GM18498 (cell line): ENCODE data around the gene TRIM47.
"Not testable (repeated sequence)": the region's sequence is repeated elsewhere in the genome, so short reads cannot be mapped to it uniquely, and the experiment has no call there.

Source experiments
- ATAC-seq: cut with Tn5 transposase; IDR thresholded peaks from one replicate; pipeline ENCODE4 v1.9.1; 2021; ENCODE audit warnings: mild to moderate bottlenecking, moderate library complexity; ENCODE audit not compliant: unreplicated experiment

Gene TRIM47

DNA sequence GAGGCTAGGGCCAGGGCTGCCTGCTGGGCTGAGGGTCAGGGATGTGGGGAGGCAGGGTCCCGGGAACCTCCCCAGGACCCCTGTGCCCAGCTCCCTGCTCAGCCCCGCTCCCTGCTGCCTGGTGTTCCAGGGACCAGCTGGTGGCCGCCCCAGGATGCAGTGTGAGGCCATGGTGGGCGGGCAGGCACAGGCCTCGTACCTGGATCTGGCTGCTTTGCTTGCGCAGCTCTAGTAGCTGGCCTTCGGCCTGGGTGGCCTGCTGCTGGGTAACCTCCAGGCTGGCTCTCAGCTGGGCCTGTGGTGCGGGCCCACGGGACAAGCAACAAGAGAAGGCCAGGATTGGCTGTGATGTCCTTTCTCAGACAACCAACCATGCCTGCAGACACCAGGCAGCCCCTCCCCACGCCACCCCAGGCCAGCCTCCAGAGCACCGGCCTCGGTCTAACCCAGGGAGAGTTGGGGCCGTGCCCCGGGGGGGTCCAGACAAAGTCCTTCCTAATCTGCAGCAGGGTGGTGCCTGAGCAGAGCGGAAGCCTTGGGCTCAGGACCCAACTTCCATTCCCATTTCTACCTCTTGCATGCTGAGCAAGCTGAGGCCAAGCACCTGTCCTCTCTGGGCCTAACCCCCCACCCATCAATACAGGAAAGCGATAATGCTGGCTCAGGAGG, 14.3 kb upstream of the TRIM47 start:
- no peak for ATAC-seq

DNA sequence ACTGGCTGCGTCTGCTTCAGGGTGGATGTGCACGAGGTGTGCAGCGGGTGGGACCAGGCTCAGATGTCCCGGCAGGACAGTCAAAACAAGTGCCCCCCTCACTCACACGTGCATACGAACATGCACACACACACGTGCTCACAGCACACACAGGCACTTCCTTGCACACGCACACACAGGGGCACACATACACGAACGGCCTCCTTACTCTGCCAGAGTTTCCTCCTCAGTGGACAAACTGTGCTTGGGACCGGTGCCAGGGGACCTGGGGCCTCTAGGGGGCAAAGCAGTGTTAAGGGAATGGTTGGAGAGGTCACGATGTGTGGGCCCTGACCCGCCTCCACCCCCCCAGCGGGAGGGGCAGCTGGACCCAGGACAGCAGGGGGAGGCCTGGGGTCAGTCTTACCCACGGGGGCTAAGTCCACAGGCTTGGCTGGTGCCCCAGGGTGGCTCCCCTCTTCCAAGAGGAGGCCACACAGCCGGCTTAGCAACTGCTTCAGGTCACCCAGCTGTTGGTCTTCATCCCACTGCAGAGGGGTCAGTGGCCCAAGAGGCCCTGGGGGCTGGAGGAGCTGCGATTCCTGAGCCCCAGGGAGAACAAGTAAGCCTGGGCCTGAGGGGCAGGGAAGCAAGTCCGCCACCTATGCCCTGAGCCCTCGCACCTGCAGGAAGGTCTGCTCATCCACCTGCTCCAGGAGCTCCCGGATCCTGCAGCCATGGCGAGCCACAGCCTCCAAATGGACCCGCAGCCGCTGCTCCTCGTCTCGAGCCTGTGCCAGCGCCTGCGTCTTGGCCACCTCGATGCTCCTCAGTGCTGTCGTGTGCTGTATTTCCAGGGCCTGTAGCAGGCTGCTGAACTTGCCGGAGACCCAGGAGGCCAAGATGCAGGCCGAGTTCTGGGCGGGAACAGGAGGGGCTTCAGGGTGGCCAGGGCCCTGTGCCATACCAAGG, 13.5 kb upstream of the TRIM47 start:
- no peak for ATAC-seq

DNA sequence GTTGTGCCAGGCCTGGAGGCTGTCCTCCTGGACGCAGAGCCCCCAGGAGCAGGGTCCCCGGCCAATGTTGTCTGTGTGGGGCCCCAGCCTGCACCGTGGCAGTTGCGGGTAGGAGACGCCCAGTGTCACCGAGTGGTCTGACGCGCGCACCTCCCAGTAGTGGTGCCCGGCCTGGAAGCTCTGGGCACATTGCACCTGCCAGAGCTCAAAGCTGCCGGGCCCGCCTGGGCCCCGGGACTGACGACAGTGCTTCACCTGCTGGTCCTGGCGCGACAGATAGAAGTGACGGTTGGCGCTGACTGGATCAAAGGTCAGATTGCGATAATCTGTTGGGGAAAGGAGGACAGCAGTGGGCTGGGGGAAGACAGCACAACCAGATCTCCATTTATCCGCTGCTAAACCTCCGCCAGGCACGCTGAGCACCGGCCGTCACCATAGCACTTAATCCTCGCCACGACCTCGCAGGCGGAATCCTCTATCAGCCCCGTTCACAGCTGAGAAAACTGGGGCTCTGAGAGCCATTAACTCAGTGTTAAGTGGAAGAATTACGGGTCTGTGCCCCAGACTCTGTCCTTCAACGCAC, 12.7 kb upstream of the TRIM47 start:
- ATAC-seq = no peak

DNA sequence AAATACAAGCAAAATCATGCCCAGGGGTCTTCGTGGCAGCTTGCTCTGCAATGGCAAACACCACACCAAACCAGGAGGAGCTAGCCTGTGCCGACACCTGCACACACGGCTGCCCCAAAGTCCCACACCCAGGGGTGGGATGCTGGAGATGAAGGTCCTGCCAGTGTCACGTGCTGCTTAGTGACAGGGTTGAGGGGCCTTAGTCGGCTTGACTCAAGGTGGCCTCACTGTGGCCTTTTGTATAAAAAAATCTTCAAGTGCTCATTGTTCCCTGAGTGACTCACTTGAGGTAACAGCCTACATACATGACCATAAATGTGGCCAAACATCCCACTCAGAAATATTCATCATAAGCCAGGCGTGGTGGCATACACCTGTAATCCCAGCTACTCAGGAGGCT, 11.1 kb upstream of the TRIM47 start:
- no peak for ATAC-seq

DNA sequence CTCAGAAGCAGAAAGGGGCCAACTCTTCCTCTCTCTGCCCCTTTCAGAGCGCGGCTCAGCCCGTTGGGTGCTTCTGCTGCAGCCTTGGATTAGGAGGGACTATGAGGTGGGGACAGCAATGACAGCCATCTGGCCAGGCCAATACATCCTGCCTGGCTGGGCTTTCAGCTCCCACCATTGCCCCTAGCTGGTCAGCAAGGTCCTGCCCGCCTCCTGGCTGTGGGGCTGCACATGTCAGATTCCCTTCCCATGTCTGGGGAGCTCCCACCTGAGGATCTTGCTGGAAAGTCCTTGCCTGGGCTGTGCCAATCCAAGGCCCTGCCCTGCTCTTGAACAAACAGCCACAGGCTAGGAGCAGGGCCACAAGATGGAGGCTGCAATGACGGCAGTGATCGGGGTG, 10.1 kb upstream of the TRIM47 start:
- no peak for ATAC-seq

DNA sequence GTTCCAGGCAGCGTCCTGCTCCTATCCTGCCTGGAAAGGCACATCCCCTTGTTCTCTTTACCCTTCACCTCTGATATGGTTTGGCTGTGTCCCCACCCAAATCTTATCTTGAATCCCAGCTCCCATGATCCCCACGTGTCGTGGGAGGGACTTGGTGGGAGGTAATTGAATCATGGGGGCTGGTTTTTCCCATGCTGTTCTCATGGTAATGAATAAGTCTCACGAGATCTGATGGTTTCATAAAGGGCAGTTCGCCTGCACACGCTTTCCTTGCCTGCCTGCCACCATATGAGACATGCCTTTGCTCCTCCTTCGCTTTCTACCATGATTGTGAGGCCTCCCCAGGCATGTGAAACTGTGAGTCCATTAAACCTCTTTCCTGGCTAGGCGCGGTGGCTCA, 7.5 kb upstream of the TRIM47 start:
- ATAC-seq = not testable (repeated sequence)

DNA sequence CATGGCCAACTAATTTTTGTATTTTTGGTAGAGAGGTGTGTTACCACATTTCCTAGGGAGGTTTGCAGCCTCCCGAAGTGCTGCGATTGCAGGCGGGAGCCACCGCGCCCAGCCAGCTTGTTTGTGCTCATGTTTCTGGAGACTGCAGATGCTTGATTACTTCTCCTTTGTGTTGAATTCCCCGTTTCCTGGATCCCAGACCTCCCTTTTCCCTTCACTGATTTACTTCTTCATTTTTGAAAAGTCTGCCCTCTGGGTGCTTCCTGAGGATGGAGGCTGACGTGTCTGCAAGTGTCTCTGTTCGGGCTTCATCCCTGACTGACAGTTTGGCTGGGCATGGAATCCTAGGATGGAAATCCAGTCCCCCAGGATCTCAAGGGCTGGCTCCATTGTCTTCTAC, 7.0 kb upstream of the TRIM47 start:
- no peak for ATAC-seq

DNA sequence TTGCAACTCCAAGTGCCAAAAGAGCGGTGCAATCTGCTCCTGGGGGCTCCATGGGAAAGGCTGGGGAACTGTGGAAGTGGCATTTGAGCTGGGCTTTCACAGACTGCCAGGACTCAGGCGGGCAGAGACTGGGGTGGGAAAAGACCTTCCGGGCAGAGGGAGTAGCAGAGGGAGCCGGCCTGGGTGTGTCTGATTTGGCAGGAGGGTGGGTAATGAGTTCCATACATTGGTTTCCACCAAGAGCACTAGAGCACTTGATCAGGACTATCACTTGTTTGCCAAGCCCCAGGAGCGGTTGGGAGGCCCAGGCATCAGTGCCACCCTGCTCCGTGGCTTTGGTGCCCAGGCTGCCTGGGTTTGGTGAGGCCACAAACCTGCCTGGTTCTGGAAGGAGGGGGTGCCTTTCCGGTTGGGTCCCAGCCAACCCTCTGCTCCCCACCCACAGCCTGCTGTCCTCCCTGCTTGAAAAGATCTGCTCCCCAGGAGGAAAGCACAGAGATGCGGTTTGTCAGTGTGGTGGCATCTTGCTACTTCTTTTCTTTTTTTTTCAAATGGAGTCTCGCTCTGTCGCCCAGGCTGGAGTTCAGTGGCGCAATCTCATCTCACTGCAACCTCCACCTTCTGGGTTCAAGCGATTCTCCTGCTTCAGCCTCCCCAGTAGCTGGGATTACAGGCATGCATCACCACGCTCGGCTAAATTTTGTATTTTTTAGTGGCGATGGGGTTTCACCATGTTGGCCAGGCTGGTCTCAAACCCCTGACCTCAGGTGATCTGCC, 3.5 kb upstream of the TRIM47 start:
- no peak for ATAC-seq

DNA sequence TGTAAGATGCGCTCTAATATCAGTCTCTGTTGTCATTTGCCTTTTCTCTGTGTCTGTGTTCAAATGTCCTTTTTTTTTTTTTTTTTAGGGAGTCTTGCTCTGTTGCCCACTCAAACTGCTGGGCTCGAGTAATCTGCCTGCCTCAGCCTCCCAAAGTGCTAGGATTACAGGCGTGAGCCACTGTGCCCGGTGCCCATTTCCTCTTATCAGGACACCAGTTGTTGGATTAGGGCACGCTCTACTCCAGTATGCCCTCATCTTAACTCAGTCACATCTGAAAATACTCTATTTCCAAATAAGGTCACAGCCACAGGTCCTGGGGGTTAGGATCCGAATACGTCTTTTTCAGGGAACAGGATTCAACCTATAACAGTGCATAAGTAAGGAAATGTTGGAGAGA, 1.9 kb upstream of the TRIM47 start:
- ATAC-seq = no peak

DNA sequence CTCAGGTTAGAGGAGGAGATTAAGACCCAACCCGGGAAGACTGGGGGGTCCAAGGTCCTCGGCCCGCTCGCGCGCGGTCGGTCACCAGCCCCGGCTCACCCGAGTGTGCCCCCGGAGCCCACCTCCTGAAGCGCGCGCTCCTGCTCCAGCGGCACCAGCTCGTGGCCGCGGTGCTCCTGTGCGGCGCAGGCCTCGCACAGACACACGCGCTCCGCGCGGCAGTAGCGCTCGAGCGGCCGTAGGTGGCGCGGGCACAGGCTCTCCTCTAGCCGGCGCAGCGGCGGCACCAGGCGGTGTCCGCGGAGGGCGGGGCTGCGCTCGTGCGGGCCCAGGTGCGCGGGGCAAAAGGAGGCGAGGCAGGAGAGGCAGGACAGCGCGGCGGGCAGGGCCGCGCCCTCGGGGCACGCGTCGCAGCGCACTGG, 618 bp downstream of the TRIM47 start:
- ATAC-seq = peak; percentile 66

DNA sequence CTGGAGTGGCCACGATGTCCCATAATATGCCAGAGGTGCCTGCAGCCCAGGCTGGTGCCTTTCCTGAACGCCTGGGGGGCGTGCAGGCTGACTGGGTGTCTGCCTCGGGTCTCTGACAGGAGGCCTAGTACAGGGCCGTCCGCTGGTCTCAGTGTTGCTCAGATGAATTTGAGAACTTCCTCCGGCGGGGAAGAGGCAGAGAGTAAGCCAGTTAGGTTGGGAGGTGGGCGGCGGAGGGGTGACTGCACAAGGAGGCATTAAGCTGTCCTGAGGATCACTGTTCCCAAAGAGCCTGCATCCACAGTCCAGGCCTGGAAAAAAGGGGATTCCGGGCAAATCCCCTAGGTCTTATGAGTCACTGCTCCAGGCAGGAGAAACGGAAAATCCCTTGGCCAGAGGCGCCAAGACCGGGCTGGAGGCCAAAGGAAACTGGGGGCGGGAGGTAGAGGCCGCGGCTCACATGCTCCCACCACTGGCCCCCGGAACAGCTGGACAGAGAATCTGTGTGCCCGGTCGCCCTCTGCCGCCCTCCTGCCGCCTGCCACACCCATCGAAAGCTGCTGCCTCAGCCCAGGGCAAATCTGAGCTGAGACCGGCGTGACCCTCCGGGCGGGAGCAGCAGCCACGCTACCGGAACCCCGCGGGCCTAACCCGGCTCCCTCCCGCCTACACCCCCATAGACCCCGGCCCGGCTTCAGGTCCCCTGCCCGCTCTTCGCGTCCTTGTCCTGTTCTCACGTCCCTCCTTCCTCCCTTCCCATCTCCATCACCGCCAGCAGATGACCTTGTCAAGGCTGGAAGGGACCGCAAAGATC, 1.2 kb downstream of the TRIM47 start:
- no peak for ATAC-seq

DNA sequence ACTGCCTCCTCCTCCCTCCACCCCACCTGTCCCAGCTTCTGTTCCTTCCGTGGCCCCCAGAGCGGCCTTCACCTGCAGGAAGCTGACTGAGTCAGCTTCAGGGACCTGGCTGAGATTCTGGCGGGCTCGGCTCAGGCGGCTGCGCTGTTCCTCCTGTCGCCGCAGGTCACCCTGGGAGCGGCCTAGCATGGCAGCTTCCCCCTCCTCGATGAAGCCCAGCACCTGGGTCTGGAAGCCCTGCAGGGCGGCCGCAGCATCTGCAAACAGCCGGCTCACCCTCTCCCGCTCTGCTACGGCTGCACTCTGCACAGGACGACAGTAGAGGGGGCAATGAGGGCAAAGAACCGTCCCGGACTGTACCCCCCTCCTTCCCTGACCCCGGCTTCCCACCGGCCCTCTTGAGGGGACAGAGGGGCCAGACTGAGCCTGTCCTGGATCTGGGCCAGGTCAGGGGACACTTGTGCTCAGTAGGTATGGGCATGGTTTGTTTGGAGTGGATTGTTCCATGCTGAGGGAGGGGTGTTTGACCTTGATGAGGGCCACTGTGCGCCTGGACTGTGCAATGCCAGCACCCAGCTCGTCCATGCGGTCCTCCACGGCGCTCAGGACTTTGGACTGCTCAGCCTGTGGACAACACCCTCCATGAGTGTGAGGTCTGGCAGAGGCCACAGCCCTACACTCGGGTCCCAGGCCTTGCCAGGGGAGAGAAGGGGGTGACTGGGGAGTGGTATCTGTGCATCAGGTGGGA, 2.0 kb downstream of the TRIM47 start:
- peak; percentile 39 for ATAC-seq

DNA sequence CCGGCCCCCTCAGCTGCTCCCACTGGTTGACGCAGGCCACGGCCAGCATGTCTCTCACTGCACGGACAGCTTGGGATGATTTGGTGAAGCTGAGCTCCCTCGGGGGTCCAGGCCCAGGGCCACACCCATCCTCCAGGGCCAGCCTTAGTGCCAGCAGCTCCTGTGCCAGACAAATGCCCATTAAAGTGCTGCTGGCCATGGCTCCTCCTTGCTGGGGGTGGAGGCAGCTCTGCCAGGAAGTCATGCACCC, 2.5 kb downstream of the TRIM47 start:
- peak; percentile 21 for ATAC-seq

DNA sequence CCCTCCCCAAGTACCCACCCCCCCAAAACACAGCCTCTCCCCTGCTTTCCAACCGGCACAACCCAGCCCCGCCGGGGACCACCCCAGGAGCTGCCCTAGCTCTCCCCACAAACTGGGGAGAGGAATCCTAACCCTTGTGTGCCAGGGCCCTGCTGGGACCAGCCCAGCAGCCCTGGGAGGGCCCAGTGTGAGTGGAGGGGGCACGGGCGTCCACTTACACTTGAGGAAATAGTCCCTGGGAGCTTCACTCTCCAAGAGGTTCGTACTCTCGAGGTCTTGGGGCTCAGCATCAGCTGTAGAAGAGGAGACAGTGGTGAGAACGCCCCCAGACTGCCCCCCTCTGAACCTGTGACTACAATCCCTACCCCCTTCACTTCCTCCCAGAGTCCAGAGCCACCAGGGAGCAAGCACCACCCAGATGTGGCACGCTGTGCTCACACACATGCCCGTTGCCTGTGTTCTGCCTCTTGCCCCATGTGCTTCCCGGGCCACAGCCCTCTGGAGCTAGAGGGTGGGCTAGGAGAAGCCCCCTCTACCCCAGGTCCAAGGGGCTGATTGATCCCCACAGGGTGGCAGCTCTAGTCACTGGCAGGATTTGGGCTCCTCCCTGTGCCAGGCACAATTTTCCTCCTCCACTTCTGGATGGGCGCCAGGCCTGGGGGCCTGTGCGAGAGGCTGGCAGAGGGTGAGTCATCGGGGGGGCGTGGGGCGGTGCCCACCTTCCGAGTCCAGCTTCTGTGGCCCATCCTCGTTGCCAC, 3.0 kb downstream of the TRIM47 start:
- no peak for ATAC-seq

DNA sequence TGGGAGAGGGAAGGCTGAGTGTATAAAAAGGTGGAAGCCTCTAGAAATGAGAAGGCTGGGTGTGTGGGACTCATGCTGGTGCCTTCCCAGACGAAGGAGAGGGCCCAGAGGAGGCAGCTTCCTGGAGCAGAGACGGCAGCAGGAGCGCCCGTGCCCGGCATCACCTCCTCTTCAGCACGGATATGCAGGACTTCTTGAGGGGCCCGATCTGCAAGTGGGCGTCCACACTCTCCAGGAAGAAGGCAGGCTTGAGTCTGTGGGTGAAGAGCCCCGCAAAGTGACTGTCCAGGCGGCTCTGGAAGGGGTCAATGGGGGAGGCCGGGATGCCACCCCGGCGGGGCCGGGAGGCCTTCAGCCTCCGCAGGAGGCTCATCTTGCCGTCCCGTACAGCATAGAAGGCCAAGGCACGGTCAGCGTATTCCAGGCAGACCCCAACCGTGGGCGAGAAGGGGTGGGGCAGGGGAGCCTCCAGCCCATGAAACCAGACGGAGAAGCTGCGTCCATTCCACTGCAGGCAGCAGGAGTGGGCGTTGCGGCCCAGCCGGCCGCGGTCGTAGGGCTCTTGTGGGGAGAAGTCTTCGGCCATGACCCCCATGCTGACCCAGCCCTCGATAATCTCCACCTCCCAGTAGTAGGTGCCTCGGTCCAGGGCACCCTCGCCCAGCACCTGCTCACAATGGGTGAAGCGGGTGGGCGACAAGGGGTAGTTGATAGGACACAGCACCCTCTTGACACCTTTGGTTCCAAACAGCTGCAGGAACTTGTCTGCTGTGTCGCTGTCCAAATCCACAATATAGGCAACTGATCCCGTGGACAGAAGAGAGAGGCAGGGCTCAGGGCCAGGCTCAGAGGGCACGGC, 3.8 kb downstream of the TRIM47 start:
- no peak for ATAC-seq

DNA sequence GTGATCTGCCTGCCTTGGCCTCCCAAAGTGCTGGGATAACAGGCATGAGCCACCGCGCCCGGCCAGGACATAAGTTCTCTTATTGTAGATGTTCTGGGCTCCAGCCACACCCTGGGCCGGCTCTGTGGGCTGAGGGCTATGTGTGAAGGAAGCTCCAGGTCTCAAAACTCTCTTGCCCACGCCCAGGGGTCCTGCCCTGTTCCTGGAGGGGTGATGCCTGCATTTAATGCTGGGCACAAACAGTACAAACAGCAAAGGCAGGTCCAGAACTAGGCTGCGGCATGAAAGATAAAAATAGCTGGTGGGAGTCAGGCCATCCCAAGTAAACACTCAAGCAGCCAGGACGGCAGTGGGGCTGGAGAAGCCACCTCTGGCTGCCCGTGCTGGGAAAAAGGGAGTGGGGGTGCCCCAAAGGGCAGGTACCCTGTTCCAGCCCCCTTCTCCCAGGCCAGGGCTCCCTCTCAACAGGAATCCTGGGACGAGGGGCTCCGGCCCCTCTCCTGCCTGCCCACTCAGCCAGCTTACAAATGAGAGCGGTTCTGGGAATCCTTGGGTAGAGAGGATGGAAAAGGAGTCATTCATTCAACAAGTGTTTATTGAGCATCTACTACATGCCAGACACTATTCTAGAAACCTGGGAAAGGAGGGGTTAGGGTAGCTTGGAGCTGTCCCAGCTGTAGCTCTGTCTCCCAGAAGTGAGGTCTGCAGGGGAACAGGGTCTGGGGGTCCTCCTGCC, 4.6 kb downstream of the TRIM47 start:
- ATAC-seq = no peak
